Ascending aorta (tissue), 2 donors: ENCODE data around the gene MOAP1. TPM values are rescaled to one million over a fixed set of nuclear protein-coding genes. Genes with fewer than 3 reads are reported as not detected.

Source experiments
- DNase-seq, 2 donors: peaks; one replicate each; pipeline ENCODE4 v3.0.0-alpha.2; 2019; ENCODE audit warnings: low spot score in 2 of 2
- H3K27ac ChIP-seq, 2 donors: fragments of 200-600 bp; sonication (generic); one replicate each; pipeline ENCODE4 v1.5.1; 2016 to 2017; ENCODE audit warnings: mild to moderate bottlenecking in 1 of 2
- H3K27me3 ChIP-seq: fragments of 200-600 bp; sonication (generic); one replicate; pipeline ENCODE4 v1.5.1; 2017
- H3K36me3 ChIP-seq, 2 donors: fragments of 200-600 bp; sonication (generic); one replicate each; pipeline ENCODE4 v1.5.1; 2016
- H3K4me1 ChIP-seq, 2 donors: fragments of 200-600 bp; sonication (generic); one replicate each; pipeline ENCODE4 v1.5.1; 2016 to 2017; ENCODE audit warnings: mild to moderate bottlenecking in 1 of 2
- H3K4me3 ChIP-seq, 2 donors: fragments of 200-600 bp; sonication (generic); one replicate each; pipeline ENCODE4 v1.5.1; 2016 to 2017; ENCODE audit warnings: mild to moderate bottlenecking in 1 of 2
- H3K9me3 ChIP-seq, 2 donors: fragments of 200-600 bp; sonication (generic); one replicate each; pipeline ENCODE4 v1.5.1; 2016
- intact Hi-C: fragments of 100-400 bp; cut with DNase I; formaldehyde crosslinking; loops from one replicate; pipeline ENCODE4 v1.15.1; 2023
- total RNA-seq: library from RNA; depleted of rRNA; stranded (reverse); fragments of >200 nt; gene quantifications from one replicate; pipeline ENCODE4 v1.1.0, GENCODE V29; 2016
- TF ChIP-seq, protein P1 (sequence below), 3 experiments: fragments of 200-600 bp in 2 of 3; fragments of 450-650 bp in 1 of 3; sonication (generic) in 2 of 3; IDR thresholded peaks; one replicate each; pipeline ENCODE4 v1.5.1; 2016 to 2019; ENCODE audit warnings: antibody characterized with exemption in 3 of 3, mild to moderate bottlenecking in 1 of 3, moderate library complexity in 1 of 3

Gene MOAP1
- total RNA-seq, 1 donor from 2014 or later: 4.3 TPM

DNA sequence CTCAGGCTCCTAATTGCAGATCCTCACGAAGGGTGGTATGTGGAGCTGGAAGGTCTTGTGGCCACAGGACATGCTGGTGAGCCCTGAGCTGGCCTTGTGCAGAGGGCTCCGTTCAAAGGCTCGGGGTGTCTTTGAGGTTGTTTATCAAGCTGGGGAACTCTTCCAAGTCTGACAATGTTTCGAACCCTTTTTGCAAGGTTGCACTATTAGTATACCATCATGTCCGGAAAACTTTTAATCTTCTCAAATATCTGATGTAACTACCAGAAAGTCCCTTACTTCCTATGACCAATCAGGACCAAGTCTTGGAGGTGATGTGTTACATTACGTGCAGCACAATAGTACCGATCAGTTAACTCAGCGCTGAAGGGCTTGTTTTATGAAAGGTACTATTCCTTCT, 43.9 kb upstream of the MOAP1 start:
- no peak for DNase-seq
- H3K27ac ChIP-seq: no peak overlapping the region
- H3K4me3 ChIP-seq: no peak overlapping the region
- H3K4me1 ChIP-seq: no peaks in the 10 kb centered on the region
- H3K9me3 ChIP-seq: no peaks in the 10 kb centered on the region
- TF ChIP-seq, protein P1, sequence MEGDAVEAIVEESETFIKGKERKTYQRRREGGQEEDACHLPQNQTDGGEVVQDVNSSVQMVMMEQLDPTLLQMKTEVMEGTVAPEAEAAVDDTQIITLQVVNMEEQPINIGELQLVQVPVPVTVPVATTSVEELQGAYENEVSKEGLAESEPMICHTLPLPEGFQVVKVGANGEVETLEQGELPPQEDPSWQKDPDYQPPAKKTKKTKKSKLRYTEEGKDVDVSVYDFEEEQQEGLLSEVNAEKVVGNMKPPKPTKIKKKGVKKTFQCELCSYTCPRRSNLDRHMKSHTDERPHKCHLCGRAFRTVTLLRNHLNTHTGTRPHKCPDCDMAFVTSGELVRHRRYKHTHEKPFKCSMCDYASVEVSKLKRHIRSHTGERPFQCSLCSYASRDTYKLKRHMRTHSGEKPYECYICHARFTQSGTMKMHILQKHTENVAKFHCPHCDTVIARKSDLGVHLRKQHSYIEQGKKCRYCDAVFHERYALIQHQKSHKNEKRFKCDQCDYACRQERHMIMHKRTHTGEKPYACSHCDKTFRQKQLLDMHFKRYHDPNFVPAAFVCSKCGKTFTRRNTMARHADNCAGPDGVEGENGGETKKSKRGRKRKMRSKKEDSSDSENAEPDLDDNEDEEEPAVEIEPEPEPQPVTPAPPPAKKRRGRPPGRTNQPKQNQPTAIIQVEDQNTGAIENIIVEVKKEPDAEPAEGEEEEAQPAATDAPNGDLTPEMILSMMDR (IDR thresholded peaks at IDR 0.05): no peak
- H3K36me3 ChIP-seq: peaks cover 33 to 43% of the 10 kb centered on the region in 2 donors
- no peaks in the 10 kb centered on the region for H3K27me3 ChIP-seq
- intact Hi-C loops: no loop called here

GRCh38 chr14:93223565-93223964, 38.9 kb upstream of the MOAP1 start:
- H3K9me3 ChIP-seq: no peaks in the 10 kb centered on the region
- intact Hi-C loops: no loop called here
- H3K4me3 ChIP-seq: no peak overlapping the region
- peaks cover 69 to 89% of the 10 kb centered on the region in 2 donors for H3K36me3 ChIP-seq
- TF ChIP-seq, protein P1 (IDR thresholded peaks at IDR 0.05): no peak
- H3K4me1 ChIP-seq: no peaks in the 10 kb centered on the region
- H3K27ac ChIP-seq: no peak overlapping the region
- no peak for DNase-seq
- H3K27me3 ChIP-seq: no peaks in the 10 kb centered on the region

- Histone ChIP-seq H3K9me3 (no peaks in the 10 kb centered on the region), H3K36me3 (peaks cover 72 to 90% of the 10 kb centered on the region in 2 donors), H3K4me3 (no peak overlapping the region), H3K27ac (no peak overlapping the region), H3K4me1 (no peaks in the 10 kb centered on the region), H3K27me3 (no peaks in the 10 kb centered on the region)
- intact Hi-C loops: no loop called here
- no peak for DNase-seq
- TF ChIP-seq, protein P1 (IDR thresholded peaks at IDR 0.05): no peak
Observed at GRCh38 chr14:93220509-93220908, 35.8 kb upstream of the MOAP1 start.

DNA sequence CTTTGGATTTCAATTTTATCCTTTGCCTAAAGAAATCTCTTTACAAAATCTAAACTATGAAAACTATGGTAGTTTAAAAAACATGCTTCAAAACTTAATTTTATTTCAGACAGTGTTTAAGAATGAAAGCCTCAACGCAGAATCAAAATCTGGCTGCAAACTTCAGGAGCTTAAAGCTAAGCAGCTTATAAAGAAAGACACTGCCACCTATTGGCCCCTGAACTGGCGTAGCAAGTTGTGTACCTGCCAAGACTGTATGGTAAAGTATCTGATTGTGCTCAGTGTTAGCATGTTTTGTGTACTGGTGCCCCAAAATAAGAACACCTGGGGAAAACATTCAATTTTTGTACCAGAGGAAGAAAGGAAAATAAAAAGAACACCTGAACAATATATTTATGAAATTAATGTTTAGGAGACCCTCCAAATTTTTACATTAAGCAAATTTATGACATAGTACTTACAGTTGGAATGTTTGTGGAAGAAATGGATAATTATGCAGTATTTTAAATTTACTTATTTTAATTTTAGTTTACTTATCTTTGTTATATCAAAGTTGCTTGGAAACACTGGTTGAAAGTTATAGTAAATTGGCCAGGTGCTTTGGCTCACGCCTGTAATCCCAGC, 34.5 kb upstream of the MOAP1 start:
- Histone ChIP-seq H3K4me3 (no peak overlapping the region), H3K27me3 (no peaks in the 10 kb centered on the region), H3K27ac (no peak overlapping the region), H3K36me3 (peaks cover 76 to 95% of the 10 kb centered on the region in 2 donors), H3K4me1 (no peaks in the 10 kb centered on the region), H3K9me3 (no peaks in the 10 kb centered on the region)
- TF ChIP-seq, protein P1 (IDR thresholded peaks at IDR 0.05): peak in 2 of 3 experiments; percentile 18 to 29
- DNase-seq: no peak
- intact Hi-C loops: no loop called here

- TF ChIP-seq, protein P1 (IDR thresholded peaks at IDR 0.05): no peak
- no peak overlapping the region for H3K4me3 ChIP-seq
- H3K4me1 ChIP-seq: no peaks in the 10 kb centered on the region
- no peak for DNase-seq
- H3K9me3 ChIP-seq: no peaks in the 10 kb centered on the region
- peaks cover 64 to 80% of the 10 kb centered on the region in 2 donors for H3K36me3 ChIP-seq
- H3K27me3 ChIP-seq: no peaks in the 10 kb centered on the region
- H3K27ac ChIP-seq: no peak overlapping the region
- intact Hi-C loops: no loop called here
Observed at GRCh38 chr14:93214598-93214997, 29.9 kb upstream of the MOAP1 start.

DNA sequence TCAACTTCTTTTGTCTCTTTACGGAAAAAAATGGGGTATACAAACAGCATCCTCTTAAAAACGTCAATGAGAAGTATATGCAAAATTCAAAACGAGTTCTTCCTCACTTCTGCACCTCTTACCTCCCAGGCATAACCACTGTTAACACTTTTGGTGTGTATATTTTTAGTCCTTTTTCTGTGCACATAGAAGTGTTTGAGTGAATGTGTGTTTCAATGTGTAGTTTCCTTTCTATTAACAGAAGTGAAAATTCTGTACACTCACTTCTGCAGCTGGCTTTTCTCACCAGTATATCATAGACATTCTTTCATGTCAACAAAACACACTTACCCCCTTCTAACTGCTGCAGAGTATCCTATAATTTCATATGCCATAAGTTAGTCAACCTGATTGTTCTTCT, 27.7 kb upstream of the MOAP1 start:
- no peaks in the 10 kb centered on the region for H3K9me3 ChIP-seq
- no peak overlapping the region for H3K4me3 ChIP-seq
- no peaks in the 10 kb centered on the region for H3K27me3 ChIP-seq
- peaks cover 3 to 5% of the 10 kb centered on the region in 2 donors for H3K4me1 ChIP-seq
- DNase-seq: no peak
- TF ChIP-seq, protein P1 (IDR thresholded peaks at IDR 0.05): no peak
- H3K27ac ChIP-seq: no peak overlapping the region
- peaks cover 54 to 63% of the 10 kb centered on the region in 2 donors for H3K36me3 ChIP-seq
- intact Hi-C loops: no loop called here
